Right lung (tissue), 5 donors: Measurements from ENCODE around the gene TRIM27. TPM values are rescaled to one million over a fixed set of nuclear protein-coding genes. Genes with fewer than 3 reads are reported as not detected.
"Not testable (repeated sequence)": the region's sequence is repeated elsewhere in the genome, so short reads cannot be mapped to it uniquely, and the experiment has no call there.

ENCODE experiments used
- DNase-seq, 2 donors: peaks; one replicate each; pipeline ENCODE4 v3.0.0-alpha.2; 2013
- polyA plus RNA-seq, 5 donors: library from polyadenylated mRNA; unstranded; fragments of 120-200 nt; gene quantifications; one replicate each; pipeline versions ENCODE4 v1.2.1 to v1.2.3, GENCODE V29; 2013; ENCODE audit warnings: inconsistent platforms in 1 of 5, low replicate concordance in 1 of 5; ENCODE audit not compliant: insufficient read length in 5 of 5, insufficient read depth in 1 of 5

TRIM27 gene
- polyA plus RNA-seq, 5 donors: 70.0 to 100 (median 90.7) TPM

DNA sequence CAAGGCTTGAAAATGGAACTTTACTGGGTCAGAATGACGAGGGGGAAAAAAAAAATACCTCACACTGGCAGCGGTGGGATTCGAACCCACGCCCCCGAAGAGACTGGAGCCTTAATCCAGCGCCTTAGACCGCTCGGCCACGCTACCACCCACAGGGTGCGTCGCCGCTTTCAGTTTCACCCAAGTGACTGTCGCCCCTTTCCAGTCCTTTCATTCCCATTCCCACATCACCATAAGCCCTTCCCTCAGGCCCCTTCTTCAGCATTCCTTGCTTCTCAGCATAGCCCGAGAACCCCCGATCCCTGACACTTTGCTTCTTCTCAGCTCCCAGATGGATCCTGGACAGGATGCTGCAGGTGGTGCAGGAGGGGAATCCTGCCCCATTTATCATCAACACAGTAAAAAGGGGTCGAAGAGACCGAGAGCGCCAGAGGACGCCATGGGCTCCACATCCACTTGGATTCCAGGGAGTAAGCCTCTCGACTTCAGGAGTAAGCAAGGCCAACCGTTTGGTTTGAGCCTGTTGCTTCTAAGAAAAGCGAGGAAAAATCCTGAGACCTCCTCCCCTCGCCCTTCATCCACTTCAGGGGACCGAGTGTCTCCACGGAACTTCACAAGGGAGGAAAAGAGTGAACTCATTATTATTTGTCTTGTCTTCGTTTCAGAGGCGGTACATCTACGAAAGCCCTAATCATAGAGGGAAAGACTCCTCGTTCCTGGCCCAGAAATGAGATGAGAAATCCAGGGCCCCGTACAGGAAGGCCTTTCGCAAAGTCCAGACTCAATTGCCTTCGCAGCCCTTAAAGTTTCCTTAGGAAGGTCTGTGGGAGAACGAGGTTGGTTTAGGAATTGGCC, 20.0 kb upstream of the TRIM27 start:
- peak in 1 of 2 donors; percentile 69 for DNase-seq

DNA sequence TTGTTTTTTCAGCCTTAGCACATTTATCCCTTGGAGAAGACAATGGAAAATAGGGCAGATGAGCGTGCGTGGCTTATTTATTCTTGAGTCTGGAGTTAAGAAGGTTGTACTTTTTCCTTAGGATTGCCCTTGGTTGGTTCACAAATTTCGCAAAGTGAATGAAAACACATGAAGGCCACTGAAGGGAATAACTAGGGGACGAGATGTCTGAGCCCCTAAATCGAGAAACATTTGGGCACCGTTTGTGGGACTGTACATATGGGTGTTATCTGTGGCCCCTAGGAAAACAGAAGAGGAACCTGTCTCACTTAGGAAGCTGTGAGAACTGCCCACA, 19.4 kb upstream of the TRIM27 start:
- no peak for DNase-seq

DNA sequence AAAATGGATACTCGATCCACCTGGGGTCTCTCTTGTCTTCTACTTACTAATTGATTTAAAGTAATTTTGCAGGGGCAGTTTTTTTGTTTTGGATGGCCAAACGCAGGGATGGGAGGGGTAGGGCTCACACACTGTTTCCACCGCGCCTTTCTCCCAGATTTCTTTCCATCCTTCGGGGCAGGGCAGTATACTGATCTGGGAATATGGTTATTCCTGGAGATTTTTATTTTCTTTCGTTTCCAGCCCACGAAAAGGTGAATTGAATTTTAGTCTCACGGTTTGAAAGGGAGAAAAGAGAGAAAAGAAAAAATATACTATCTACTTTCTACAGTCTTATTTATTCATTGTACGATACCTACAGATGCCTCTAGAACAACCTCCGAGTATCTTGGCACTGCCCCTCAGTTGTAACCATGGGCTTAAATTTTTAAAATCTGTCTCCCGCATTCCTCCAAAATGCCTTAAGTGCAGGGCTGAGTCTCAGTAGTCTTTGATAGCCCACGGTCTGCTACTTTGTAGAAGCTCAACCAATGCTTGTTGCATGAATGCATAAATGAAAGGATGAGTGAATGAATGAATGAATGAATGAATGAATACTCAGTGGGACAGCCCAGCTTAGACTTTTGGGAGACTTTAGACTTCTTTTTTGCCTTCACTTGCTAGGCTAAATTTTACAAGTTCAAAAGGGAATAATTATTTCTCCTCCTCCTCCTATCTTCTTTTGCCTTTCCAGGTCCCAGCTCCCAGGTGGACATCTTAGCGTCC, 18.1 kb upstream of the TRIM27 start:
- no peak for DNase-seq

DNA sequence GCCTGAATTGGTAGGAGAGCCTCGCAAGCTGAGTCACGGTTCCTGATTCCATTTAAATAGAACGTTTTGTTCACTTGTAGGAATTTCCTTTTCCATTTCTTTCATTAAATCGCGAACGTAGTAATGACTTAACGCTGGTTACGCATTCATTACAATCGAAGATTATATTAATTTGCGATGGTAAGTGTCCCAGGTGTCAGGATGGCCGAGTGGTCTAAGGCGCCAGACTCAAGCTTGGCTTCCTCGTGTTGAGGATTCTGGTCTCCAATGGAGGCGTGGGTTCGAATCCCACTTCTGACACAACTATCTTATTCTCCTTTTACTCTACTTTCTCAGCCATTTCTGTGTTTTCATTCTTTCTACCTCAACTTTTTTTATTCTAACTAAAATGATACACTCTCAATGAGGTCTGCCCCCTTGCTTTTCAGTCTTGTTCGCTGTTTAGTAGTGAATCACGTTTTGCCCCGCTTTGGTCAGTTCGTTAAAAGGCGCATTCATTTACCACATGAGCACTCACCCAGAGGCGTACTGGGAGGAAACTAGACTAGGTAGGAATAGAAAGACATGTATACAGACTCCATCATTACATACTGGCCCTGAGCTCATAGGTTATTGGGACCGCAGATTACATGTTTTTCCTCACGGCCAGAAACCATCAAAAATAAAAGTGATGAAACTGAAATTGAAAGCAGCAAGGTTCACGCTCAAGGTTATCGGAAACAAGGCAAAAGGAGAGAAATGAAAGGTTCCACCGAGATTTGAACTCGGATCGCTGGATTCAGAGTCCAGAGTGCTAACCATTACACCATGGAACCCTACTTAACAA, 17.3 kb upstream of the TRIM27 start:
- peak; percentile 73 to 82 for DNase-seq

DNA sequence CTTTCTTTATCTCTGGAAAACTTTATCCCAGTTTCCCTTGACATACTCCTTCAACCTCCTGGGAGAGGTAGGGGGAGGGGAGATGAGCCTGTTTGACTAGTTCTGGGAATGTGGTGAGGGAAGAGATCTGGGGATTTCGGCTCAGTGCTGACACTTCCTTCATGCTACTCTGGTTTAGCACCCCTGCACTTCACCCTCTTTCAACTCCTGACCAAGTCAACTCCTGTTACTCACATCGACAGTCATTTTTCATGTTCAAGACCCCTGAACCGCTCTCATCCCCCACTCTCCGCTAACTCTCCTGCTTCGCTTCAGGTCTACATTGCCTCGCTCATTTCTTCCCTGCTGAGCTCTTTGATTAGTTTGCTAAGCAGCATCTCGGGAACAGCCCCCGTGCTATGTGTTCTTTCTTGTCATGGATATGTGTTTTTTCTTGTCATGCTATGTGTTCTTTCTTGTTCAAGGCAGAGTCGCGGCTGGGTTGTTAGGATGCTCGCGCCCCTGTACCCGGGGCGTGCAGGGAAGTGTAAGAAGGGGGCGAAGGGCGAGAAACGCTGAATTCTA, 16.6 kb upstream of the TRIM27 start:
- DNase-seq: no peak

DNA sequence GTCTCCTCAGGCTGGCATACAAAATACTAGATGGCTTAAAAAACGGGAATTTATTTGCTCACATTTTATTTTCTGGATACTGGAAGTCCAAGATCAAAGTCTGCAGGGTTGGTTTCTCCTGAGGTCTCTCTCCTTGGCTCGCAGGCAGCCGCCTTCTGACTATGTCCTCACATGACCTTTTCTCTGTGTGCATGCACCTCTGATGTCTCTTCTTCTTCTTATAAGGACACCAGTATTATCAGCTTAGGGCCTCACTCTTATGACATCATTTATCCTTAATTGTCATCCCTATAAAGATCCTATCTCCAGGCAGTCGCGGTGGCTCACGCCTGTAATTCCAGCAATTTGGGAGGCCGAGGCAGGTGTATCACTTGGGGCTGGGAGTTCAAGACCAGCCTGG, 9.3 kb upstream of the TRIM27 start:
- DNase-seq: no peak

DNA sequence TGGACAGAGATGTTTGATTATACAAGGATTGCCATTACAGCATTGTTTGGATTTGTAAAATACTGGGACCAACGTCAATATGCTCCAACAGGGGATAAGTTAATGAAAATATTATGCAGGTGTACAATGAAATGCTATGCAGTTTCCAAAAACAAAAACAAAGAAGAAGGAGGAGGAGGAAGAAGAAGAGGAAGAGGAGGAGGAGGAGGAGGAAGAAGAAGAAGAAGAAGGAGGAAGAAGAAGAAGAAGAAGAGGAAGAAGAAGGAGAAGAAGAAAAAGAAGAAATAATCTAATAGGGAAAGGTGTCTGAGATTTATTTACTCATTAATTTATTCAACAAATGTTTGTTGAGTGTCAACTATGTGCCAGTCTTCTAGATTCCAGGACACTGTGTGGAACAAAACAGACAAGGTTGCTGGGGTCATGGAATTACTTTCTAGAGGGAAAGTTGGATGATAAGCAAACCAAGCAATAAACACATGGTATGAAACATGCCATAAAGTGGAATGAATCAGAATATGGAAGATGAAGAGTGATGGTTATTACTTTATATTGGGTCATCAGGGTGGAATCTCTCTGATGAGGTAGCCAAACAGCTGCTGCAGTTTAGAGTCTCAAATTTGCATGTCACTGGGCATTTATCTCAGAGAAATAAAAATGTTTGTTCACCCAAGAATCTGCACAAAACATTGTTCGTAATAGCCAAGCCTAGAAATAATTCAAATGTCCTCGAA, 6.3 kb upstream of the TRIM27 start:
- DNase-seq: no peak

DNA sequence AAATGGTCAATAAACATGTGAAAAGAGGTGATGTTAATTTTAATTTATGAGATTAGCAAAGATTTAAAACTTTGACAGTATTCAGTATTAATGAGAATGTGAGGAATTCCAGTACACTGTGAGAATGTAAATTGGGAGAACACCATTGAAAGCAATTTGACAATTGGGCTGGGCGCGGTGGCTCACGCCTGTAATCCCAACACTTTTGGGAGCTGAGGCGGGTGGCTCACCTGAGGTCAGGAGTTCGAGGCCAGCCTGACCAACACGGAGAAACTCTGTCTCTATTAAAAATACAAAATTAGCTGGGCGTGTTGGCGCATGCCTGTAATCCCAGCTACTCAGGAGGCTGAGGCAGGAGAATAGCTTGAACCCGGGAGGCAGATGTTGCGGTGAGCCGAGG, 5.6 kb upstream of the TRIM27 start:
- DNase-seq: not testable (repeated sequence)

DNA sequence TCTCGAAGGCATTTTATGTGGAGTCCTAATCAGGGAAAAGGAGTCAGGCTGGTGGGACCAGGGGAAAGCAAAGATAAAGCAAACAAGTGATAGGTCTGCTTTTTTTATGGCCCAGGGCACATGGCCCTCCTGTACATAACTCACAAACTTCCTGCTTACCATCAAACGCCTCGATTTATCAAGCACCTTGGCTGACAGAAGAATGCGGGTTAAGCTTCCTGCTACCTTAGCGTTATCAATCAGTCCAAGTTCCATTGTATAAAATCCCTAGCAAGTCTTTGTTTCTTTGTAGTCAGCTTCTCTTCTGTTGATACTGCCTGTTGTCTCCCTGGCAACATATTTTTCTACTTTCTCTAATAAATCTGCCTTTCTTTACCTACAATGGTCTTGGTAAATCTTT, 4.1 kb upstream of the TRIM27 start:
- DNase-seq: no peak

DNA sequence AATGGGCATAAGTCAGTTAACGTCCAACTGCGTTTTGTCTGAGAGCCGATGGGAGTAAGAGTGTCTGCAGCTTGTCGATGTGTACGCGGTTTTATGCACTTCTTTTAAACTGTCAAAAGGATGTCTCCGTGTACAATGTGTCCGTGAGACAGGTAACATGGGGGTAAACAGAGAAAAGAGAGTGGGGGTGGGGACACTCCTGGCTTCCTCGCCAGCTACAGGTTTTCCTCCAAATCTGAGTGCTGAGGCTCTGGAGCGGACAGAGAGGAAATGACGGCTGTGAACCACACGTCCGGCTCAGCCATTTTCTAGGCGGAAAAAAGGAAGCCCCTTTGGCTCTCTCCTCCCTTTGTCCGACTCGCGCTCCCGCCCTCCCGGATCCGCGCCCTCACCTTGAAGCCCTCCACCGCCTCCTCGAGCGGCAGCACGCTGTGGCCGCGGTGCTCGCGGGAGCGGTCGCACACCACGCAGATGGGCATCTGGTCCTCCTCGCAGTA, 916 bp downstream of the TRIM27 start:
- DNase-seq: peak; percentile 40 to 42

DNA sequence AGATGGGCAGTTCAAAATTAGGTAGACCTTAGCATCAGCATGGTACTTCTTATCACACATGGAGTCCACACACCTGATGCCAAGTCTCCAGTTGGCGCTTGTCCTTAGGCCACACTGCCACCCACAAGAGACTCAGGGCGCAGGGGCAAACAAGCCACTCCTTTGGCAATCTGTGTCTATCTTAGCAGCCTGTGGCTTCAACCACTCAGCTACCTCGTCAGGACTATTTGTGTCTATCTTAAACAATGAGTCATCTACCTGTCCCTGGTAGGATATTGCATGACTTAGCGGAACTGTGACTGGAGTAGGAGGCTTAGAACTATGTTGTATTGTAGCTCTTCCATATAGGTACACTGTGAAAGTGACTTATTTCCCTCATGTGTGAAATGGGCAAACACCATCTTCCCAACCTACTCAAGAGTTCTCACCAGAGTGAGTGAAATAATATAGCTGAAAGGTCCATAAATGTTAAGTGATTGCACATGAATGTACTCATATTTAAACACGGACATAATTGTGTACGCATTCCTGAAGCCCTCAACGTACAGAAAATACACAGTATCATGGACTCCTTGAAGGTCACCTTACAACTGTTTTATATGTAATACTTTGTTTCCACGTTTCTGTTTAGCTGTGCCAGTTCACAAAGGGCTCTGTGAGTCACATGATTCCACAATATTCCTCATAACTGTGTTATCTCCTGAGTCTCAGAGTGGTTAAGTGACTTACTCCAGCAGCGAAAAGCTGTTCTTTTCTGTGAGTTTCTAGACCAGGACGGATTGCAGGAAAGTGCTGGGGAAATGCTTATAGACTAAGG, 1.6 kb downstream of the TRIM27 start:
- no peak for DNase-seq

DNA sequence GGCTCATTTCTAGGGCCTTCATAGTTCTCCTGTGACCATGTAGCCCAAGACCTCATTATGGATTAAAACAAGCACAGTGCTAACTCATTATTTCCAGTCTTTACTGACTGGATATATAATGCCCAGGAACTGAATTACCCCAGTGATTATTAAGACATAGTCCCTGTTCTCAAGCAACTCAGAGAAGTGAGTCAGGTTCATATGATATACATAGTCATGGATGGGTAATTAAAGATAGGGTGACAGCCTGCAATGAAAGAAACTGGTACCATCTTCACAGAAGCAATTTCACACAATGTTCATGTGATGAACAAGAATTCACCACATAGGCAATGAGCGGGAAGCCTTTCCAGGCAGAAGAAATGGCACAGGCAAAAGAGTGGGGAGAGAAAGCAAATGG, 3.5 kb downstream of the TRIM27 start:
- DNase-seq: no peak

DNA sequence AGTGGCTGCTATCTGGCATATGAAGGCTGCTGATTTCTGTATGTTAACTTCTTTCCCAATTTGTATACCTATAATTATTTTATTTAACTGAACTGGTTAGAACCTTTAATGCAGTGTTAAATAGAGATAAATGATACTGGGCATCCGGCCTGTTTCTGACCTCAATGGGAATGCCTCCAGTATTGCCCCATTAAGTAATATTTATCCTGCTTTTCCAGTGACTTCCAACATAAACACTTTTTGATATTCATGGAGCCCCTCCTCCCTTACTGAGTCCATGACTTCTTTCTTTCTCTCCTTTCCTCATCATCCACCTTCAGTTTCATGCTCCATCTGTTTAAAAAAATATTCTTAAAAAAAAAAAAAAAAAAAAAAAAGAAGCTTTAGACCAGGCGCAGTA, 8.8 kb downstream of the TRIM27 start:
- no peak for DNase-seq

DNA sequence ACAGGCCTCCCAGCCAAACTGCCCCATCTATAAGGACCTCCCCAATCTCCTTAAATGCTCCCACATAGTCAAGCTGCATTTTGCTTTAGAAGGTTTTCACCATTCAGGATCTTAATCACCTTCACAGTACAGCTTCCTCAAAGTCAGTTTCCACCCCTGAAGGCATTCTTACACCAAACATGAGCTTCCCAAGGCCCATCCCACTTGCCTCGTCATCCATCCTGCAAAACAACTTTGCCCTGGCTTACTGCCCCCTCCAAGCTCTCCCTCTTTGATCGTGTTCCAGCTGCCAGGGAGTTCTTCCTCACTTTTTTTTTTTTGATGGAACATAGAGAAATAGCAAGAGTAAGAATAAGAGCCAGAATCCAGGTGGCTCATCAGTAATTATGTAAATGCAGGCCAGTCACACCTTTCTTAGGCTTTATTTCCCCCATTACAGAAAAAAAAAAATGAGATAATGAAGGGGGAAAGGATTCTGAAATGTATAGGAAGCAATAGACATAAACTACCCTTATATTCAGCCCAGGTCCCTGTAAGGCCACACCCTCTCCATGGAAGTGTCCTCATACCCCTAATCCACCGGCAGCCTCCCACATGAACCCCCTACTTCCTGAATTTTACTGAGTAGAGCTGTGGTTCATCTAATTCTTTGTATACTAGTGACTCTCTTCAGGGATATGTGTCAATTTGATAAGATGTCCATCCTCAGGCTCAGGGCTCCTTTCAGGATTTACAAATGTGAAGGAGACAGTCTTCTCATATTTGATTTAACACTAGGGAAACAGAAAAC, 12.7 kb downstream of the TRIM27 start:
- no peak for DNase-seq

DNA sequence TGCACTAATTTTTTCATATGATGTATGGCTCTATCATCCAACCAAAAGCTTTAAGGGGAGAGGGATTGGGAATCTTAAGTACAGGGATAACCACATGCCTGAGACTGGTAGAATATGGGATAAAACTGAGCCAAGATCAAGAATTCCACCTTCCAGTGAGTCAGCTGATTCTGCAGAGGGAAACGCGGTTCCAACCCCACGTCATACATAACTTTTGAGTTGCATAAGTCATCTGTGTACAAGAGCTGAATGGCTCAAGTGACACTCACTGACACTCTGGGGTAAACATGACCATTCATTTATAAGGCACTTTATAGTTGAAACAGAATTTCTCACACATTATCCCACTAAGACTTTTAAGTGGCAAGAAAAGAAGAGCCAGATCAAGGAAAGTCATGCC, 16.4 kb downstream of the TRIM27 start:
- DNase-seq: no peak

DNA sequence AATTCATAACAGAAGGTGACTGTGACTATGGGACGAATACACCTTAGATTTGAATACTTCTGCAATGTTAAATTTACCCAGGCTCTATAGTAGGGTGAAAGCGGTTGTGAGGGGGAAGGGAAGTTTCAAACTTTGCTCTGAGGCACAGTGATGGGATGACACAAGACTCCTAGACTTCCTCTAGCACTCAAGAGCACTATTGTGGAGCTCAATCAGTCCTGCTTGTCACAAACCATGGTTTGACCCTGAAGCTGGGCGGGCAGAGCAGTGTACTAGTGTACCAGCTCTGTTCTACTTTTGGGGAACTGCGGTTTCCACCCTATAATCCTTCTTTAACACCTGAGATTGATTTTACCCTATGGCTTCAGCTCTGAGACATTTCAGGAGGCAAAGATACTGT, 17.1 kb downstream of the TRIM27 start:
- no peak for DNase-seq

DNA sequence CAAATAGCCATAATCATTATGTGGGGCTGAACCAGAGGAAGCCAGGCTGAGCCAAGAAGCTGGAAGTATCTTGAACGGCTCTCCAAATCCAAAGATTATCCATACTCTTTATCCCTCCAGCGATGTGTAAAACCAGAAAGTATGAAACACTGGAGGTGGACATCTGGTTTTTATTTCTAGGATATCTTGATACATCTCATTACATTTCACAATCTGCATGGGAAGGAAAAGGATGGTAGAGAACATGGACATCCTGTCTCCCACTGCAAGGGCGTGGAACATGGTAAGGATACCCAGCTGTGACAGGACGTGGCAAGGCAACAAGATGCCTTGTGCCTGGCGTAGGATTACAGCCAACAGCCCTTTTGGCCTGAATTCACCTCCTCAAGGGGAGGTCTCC, 20.1 kb downstream of the TRIM27 start:
- no peak for DNase-seq

DNA sequence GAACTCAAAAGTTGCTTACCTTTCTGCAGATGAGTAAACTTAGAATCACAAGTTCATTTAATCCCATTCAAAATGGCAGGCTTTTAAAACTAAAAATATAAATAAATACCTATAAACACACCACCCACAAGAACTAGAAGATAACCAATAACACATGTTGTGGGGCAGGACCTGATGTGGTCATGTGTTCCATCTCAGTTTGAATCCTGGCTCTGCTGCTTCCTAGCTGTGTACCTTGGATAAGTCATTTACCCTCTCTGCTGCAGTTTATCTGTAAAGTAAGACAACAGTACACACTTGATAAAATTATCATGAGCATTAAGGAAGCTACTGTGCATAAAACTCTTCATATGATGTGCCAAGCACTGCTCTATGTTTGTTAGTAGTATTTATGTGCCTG, 22.0 kb downstream of the TRIM27 start:
- DNase-seq: no peak

DNA sequence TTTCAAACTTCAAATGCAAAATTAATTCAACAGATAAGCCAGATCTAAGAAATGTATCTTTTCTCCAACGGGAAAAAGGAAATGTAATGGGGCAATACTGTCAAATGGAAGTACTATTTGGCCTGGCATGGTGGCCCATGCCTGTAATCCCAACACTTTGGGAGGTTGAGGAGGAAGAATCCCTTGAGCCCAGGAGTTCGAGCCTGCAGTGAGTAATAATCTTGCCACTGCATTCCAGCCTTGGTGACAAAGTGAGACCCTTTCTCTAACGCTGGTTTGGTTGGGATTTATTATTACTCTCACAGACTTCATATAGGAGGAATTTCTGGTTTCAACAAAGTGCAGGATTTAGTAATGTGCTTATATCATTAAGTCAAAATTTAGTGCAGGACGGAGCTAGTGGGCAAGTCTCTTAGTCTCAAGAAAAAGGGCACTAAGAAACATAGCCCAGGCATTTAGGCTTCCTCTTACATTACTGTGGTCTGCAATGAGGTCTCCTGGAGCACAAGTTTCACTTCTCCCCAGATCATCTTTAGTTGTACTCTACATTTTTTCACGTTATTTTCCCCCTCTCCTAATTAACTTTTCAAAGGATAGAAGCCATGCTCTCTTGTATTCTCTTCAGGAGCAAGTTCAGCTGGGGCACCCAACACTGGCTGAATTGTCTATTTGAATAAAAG, 23.1 kb downstream of the TRIM27 start:
- DNase-seq: no peak
